Amniotic stem cell (primary cell): ENCODE measurements around the gene SLC13A2.

ENCODE experiments used
- DNase-seq: peaks from one replicate; lab custom pipeline; 2025; lab: John Stamatoyannopoulos, UW

The SLC13A2 gene

GRCh38 chr17:28534740-28535375 lies 61.4 kb downstream of the SLC13A2 start:
- no peak for DNase-seq

GRCh38 chr17:28536532-28537218 lies 63.2 kb downstream of the SLC13A2 start:
- DNase-seq, result no peak

- no peak for DNase-seq
Observed at GRCh38 chr17:28537219-28537610, 63.8 kb downstream of the SLC13A2 start.

- DNase-seq, result no peak
Observed at GRCh38 chr17:28538296-28538895, 65.0 kb downstream of the SLC13A2 start.

- no peak for DNase-seq
Observed at GRCh38 chr17:28540231-28540630, 66.8 kb downstream of the SLC13A2 start.

- no peak for DNase-seq
Observed at GRCh38 chr17:28541439-28541838, 68.0 kb downstream of the SLC13A2 start.

GRCh38 chr17:28544402-28545140 lies 71.1 kb downstream of the SLC13A2 start:
- no peak for DNase-seq

GRCh38 chr17:28545141-28545503 lies 71.7 kb downstream of the SLC13A2 start:
- DNase-seq, result no peak

GRCh38 chr17:28545787-28546415 lies 72.5 kb downstream of the SLC13A2 start:
- no peak for DNase-seq

GRCh38 chr17:28547096-28547622 lies 73.7 kb downstream of the SLC13A2 start:
- no peak for DNase-seq
